AG04450 (cell line): ENCODE data around the gene RNF180. TPM values are rescaled to one million over a fixed set of nuclear protein-coding genes. Genes with fewer than 3 reads are reported as not detected.

Experiments
- CTCF ChIA-PET: fragments of 300-600, 350-600 bp; formaldehyde crosslinking; extraction: SDS; loops from one replicate; lab custom pipeline; 2022; ENCODE audit warnings: antibody characterized with exemption, inconsistent platforms; lab: Charles Lee
- POLR2A ChIA-PET: fragments of 350-600 bp; formaldehyde crosslinking; extraction: SDS; loops from one replicate; lab custom pipeline; 2021; ENCODE audit warnings: antibody characterized with exemption, inconsistent platforms; lab: Yijun Ruan, JAX
- DNase-seq: peaks from one replicate; pipeline ENCODE4 v3.0.0-alpha.2; 2011; ENCODE audit warnings: low read depth, low spot score
- H3K27ac ChIP-seq: one replicate; pipeline ENCODE4 v1.5.1; 2012; ENCODE audit warnings: low read depth, low read length, control low read depth
- H3K27me3 ChIP-seq: one replicate; pipeline ENCODE4 v1.6.0; 2012; ENCODE audit warnings: low read length; ENCODE audit not compliant: control insufficient read depth, insufficient read depth
- H3K4me3 ChIP-seq: 2 replicates; pipeline ENCODE4 v1.5.1; 2011; ENCODE audit warnings: mild to moderate bottlenecking, low read depth, low read length, control low read depth
- H3K9me3 ChIP-seq: 2 replicates; pipeline ENCODE4 v1.5.1; 2012; ENCODE audit warnings: low read length; ENCODE audit not compliant: control insufficient read depth, insufficient read depth
- CTCF ChIP-seq: IDR thresholded peaks from 2 replicates; pipeline ENCODE4 v1.5.1; 2011; ENCODE audit warnings: low read depth, low read length, control low read depth, inconsistent platforms
- polyA plus RNA-seq: library from polyadenylated mRNA; depleted of rRNA; stranded (reverse); fragments of >200 nt; gene quantifications from 2 replicates; pipeline ENCODE4 v1.2.3, GENCODE V29; 2011

Gene RNF180
- polyA plus RNA-seq, 1 experiment: 0.02 TPM

- Histone ChIP-seq H3K4me3 (no peak overlapping the region), H3K9me3 (no peaks in the 10 kb centered on the region; the same call in 1 of the 2 replicates), H3K27ac (no peak overlapping the region), H3K27me3 (no peaks in the 10 kb centered on the region)
- no peak for TF ChIP-seq CTCF
- ChIA-PET CTCF (no interaction called here), POLR2A (no interaction called here)
- DNase-seq: no peak
These were observed 16.4 kb upstream of the RNF180 start for GRCh38 chr5:64149268-64149667.

- Histone ChIP-seq H3K4me3 (no peak overlapping the region), H3K27ac (no peak overlapping the region), H3K9me3 (no peaks in the 10 kb centered on the region; the same call in 1 of the 2 replicates), H3K27me3 (no peaks in the 10 kb centered on the region)
- ChIA-PET CTCF (no interaction called here), POLR2A (no interaction called here)
- no peak for TF ChIP-seq CTCF
- no peak for DNase-seq
These were observed 15.7 kb upstream of the RNF180 start for GRCh38 chr5:64149857-64150521.

- Histone ChIP-seq H3K27ac (no peak overlapping the region), H3K27me3 (no peaks in the 10 kb centered on the region), H3K9me3 (no peaks in the 10 kb centered on the region), H3K4me3 (no peak overlapping the region)
- ChIA-PET CTCF (no interaction called here), POLR2A (no interaction called here)
- no peak for DNase-seq
- no peak for TF ChIP-seq CTCF
These were observed 9.4 kb upstream of the RNF180 start for GRCh38 chr5:64156261-64156660.

- Histone ChIP-seq H3K9me3 (no peaks in the 10 kb centered on the region), H3K4me3 (no peak overlapping the region), H3K27me3 (peaks cover 3% of the 10 kb centered on the region), H3K27ac (no peak overlapping the region)
- no peak for TF ChIP-seq CTCF
- DNase-seq: no peak
- POLR2A ChIA-PET: no interaction called here
- CTCF ChIA-PET: interaction anchor here (1.6 kb wide), 1 partner anchor 11 kb away, joined by 3 read pairs; no protein-coding TSS in a partner anchor
These were observed 6.8 kb upstream of the RNF180 start for GRCh38 chr5:64158827-64159226.

GRCh38 chr5:64160201-64160600 is 5.4 kb upstream of the RNF180 start:
- no peak for TF ChIP-seq CTCF
- H3K4me3 ChIP-seq: no peak overlapping the region
- H3K27ac ChIP-seq: no peak overlapping the region
- no peak for DNase-seq
- H3K9me3 ChIP-seq: no peaks in the 10 kb centered on the region
- POLR2A ChIA-PET: no interaction called here
- peaks cover 7% of the 10 kb centered on the region for H3K27me3 ChIP-seq
- CTCF ChIA-PET: interaction anchor here (2.0 kb wide), 1 partner anchor 12 kb away, joined by 7 read pairs; no protein-coding TSS in a partner anchor
